H1 (cell line): Measurements from ENCODE around the gene CCSER2. TPM values are rescaled to one million over a fixed set of nuclear protein-coding genes. Genes with fewer than 3 reads are reported as not detected.

Experiments used
- CHD7 ChIP-seq: fragments of 300-600 bp; sonication (generic); IDR thresholded peaks from 2 replicates; pipeline ENCODE4 v1.7.1; 2012; ENCODE audit warnings: low read length, moderate library complexity, mild to moderate bottlenecking, inconsistent platforms; ENCODE audit not compliant: insufficient replicate concordance
- EGR1 ChIP-seq: IDR thresholded peaks from 2 replicates; pipeline ENCODE4 v1.6.1; 2011; ENCODE audit warnings: low read depth, low read length, borderline replicate concordance
- JUND ChIP-seq: IDR thresholded peaks from 2 replicates; pipeline ENCODE4 v1.6.1; 2011; ENCODE audit warnings: mild to moderate bottlenecking, improper control_type of control experiment, low read length
- PHF8 ChIP-seq: fragments of 200-600 bp; sonication (generic); conservative IDR thresholded peaks from 2 replicates; pipeline ENCODE4 v1.7.1; 2012; ENCODE audit warnings: low read depth, mild to moderate bottlenecking, inconsistent platforms, low read length, moderate library complexity
- RFX5 ChIP-seq: IDR thresholded peaks from 2 replicates; pipeline ENCODE4 v1.6.1; 2011; ENCODE audit warnings: low read depth, low read length, improper control_type of control experiment, borderline replicate concordance
- polyA plus RNA-seq, 7 experiments: library from polyadenylated mRNA; depleted of rRNA in 3 of 7; stranded (reverse) in 5 of 7; unstranded in 2 of 7; fragments of >200 nt in 5 of 7; fragments of 200-250 nt in 2 of 7; gene quantifications; 1 replicate in 5 of 7; 2 replicates in 1 of 7; 4 replicates in 1 of 7; pipeline versions ENCODE4 v1.2.1 to v1.2.3, GENCODE V29; 2011 to 2013; ENCODE audit warnings: missing spikeins in 2 of 7, mixed read lengths in 2 of 7
- total RNA-seq: library from RNA; stranded (reverse); fragmentation: NEBNext Ultra II Directional; extraction: Animal tissue kit (Norgen Biotek cat#: 25700); gene quantifications from 2 replicates; pipeline ENCODE4 v1.2.1, GENCODE V29; 2021

The CCSER2 gene
- total and polyA plus RNA-seq, 2 of the 8 experiments (the other 6 are each of a cell fraction or from before 2014, with no cell fraction given) = 6.9 to 30.5 TPM

- TF ChIP-seq CHD7 = no peak
- TF ChIP-seq JUND = no peak
- TF ChIP-seq PHF8 = no peak
- no peak for TF ChIP-seq RFX5
- TF ChIP-seq EGR1 = no peak
Measured at GRCh38 chr10:84311576-84311975, 16.8 kb upstream of the CCSER2 start (continued).
